AG10803 (cell line): ENCODE data around the gene HNRNPC.
"Not testable (repeated sequence)": the region's sequence is repeated elsewhere in the genome, so short reads cannot be mapped to it uniquely, and the experiment has no call there.

ENCODE experiments used
- DNase-seq: peaks from one replicate; pipeline ENCODE4 v3.0.0; 2010; ENCODE audit warnings: low read depth
- H3K4me3 ChIP-seq: 2 replicates; pipeline ENCODE4 v1.5.1; 2011; ENCODE audit warnings: mild to moderate bottlenecking, low read length, control low read depth
- TF ChIP-seq, protein P1 (sequence below): conservative IDR thresholded peaks from 2 replicates; pipeline ENCODE4 v1.5.1; 2011; ENCODE audit warnings: mild to moderate bottlenecking, low read length, control low read depth, inconsistent platforms

The HNRNPC gene

DNA sequence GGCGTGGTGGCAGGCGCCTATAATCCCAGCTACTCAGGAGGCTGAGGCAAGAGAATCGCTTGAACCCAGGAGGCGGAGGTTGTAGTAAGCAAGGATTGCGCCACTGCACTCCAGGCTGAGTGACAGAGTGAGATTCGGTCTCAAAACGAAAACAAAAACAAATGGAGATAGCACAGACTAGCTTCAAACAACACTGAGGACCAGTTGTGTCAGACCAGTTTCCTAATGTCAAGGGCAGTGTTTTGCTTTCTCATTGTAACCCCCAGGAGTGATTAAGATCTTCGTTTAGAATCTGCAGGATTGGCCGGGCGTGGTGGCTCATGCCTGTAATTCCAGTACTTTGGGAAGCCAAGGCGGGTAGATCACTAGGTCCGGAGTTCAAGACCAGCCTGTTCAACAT, 29.1 kb upstream of the HNRNPC start:
- no peak for DNase-seq

DNA sequence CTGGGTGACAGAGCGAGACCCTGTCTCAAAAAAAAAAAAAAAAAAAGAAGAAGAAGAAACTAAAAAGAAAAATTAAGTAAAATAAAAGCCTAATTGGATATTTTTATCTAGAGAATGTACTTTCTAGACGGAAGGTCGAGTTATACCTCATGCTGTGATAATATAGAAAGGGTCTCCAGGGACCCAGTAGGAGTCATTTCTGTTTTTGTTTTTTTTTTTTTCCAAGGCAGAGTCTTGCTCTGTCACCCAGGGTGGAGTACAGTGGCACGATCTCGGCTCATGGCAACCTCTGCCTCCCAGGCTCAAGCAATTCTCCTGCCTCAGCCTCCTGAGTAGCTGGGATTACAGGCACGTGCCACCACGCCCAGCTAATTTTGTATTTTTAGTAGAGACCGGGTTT, 24.8 kb upstream of the HNRNPC start:
- not testable (repeated sequence) for H3K4me3 ChIP-seq, DNase-seq

More for the DNA sequence above, 29.1 kb upstream of the HNRNPC start:
- no peak overlapping the region for H3K4me3 ChIP-seq
- TF ChIP-seq, protein P1, sequence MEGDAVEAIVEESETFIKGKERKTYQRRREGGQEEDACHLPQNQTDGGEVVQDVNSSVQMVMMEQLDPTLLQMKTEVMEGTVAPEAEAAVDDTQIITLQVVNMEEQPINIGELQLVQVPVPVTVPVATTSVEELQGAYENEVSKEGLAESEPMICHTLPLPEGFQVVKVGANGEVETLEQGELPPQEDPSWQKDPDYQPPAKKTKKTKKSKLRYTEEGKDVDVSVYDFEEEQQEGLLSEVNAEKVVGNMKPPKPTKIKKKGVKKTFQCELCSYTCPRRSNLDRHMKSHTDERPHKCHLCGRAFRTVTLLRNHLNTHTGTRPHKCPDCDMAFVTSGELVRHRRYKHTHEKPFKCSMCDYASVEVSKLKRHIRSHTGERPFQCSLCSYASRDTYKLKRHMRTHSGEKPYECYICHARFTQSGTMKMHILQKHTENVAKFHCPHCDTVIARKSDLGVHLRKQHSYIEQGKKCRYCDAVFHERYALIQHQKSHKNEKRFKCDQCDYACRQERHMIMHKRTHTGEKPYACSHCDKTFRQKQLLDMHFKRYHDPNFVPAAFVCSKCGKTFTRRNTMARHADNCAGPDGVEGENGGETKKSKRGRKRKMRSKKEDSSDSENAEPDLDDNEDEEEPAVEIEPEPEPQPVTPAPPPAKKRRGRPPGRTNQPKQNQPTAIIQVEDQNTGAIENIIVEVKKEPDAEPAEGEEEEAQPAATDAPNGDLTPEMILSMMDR, result no peak

DNA sequence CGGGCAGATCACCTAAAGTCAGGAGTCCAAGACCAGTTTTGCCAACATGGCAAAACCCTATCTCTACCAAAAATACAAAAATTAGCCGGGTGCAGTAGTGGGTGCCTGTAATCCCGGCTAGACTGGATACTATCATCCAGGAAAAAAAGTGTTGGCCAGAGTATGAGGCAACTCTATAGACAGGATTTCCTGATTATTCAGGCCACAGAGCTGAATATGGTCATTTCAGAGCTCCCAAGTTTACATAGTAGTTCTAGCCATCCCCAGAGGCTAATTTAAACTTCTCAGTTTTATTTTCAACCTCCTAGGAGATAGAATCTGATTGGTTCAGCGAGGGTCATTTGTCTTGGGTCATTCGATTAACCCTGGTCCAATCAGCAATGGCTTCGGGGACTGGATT, 17.9 kb upstream of the HNRNPC start:
- no peak overlapping the region for H3K4me3 ChIP-seq
- TF ChIP-seq, protein P1, result no peak
- DNase-seq, result no peak

DNA sequence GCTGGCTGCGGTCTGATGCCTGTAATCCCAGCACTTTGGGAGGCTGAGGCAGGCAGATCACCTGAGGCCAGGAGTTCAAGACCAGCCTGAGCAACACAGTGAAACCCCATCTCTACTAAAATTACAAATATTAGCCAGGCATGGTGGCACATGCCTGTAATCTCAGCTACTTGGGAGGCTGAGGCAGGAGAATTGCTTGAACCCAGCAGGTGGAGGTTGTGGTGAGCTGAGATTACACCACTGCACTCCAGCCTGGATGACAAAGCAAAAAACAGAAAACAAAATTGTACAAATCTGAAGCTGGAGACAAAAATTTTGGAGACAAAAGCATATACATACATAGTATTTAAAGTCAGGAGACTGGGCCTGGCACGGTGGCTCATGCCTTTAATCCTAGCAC, 17.3 kb upstream of the HNRNPC start:
- DNase-seq, H3K4me3 ChIP-seq: not testable (repeated sequence)

GRCh38 chr14:21281917-21282316, 12.7 kb upstream of the HNRNPC start:
- not testable (repeated sequence) for DNase-seq, H3K4me3 ChIP-seq

DNA sequence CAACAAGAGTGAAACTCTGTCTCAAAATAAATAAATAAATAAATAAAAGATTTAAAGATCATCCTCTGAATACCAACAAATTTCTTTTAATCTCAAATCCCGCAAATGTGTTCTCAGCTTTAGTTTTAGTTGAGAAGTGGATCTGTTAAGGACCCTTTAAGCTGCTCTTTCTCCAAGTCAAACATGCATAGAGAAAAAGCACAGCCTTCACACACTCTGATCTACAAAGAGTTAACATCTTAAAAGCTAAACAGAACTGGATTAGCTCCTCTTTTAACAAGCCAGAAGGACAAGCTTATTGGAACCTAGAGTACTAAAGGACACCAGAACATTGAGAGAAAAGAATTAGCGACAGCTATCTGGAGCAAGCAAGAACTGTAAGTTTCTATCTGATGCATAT, 10.5 kb upstream of the HNRNPC start, which contains the start of gene RPGRIP1:
Gene RPGRIP1, plus strand, starts transcription at position 301 of the 400 bp plus-strand sequence. CDS start 7,894 bp downstream, outside the sequence.
- no peak for DNase-seq
- TF ChIP-seq, protein P1, result no peak
- no peak within 1 kb of the TSS for H3K4me3 ChIP-seq

DNA sequence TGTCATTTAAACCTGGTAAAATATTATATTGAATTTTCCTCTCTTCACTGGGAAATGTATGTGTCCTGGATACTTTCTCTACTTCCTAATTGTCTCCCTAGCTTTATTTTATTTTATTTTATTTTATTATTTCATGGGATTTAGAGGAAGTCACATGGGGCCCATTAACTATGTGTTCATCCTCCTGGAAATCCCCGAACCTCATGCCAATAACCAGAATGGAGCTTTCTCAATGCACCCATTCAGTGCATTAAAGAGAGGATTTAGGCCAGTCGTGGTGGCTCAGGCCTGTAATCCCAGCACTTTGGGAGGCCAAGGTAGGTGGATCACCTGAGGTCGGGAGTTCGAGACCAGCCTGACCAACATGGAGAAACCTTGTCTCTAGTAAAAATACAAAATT, 9.4 kb upstream of the HNRNPC start:
- H3K4me3 ChIP-seq, result no peak overlapping the region
- DNase-seq, result no peak
- TF ChIP-seq, protein P1, result no peak

GRCh38 chr14:21275261-21275858, 6.1 kb upstream of the HNRNPC start:
- TF ChIP-seq, protein P1, result no peak
- H3K4me3 ChIP-seq, result no peak overlapping the region
- DNase-seq, result no peak

- H3K4me3 ChIP-seq, DNase-seq: not testable (repeated sequence)
Observed at GRCh38 chr14:21272661-21273060, 3.4 kb upstream of the HNRNPC start.
